Esophagus squamous epithelium (tissue), 4 donors: Measurements from ENCODE around the gene XRCC4.

Experiments
- POLR2A ChIP-seq, 4 donors: fragments of 450-650 bp; IDR thresholded peaks; one replicate each; pipeline ENCODE4 v1.6.1; 2017; ENCODE audit warnings: antibody characterized with exemption in 4 of 4, mild to moderate bottlenecking in 4 of 4, moderate library complexity in 3 of 4
- TF ChIP-seq, protein P1 (sequence below), 6 experiments: fragments of 450-650 bp in 4 of 6; fragments of 200-600 bp in 2 of 6; sonication (generic) in 2 of 6; IDR thresholded peaks; one replicate each; pipeline ENCODE4 v1.5.1; 2016 to 2019; ENCODE audit warnings: antibody characterized with exemption in 6 of 6, mild to moderate bottlenecking in 4 of 6, moderate library complexity in 4 of 6

DNA sequence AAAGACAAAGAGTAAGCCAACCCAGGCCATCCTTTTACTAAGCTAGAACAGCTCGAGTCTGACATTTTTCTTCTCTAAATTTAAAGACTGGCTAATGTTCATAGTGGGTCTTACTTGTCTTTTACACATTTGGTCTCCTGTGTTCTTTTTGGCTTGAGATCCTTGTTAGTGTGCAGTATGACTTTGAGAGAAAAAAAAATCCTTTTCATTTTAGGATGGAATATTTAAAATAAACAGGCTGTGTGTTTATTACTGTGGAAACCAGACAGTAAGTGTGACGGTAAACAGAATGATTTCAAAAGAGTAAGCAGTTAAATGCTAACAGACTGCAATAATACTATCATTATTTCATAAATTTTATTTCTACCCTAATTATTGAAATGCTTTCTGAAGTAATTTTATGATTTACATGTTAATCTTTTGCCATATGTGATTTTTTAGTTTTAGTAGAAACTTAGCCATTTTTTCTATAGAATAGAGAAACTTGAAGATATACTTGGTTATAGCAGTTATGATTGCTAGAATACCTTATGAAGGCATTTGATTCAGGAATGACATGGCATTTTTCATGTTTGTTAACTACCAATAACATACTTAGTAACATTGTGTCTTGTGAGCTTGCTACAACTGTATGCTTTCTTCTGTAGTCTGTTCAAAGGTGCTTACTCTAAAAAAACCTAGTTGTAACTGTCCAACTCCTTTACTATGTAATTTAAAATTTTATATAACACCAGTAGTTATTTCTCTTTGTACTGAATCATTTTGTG is 92.4 kb downstream of the XRCC4 start:
- TF ChIP-seq, protein P1, sequence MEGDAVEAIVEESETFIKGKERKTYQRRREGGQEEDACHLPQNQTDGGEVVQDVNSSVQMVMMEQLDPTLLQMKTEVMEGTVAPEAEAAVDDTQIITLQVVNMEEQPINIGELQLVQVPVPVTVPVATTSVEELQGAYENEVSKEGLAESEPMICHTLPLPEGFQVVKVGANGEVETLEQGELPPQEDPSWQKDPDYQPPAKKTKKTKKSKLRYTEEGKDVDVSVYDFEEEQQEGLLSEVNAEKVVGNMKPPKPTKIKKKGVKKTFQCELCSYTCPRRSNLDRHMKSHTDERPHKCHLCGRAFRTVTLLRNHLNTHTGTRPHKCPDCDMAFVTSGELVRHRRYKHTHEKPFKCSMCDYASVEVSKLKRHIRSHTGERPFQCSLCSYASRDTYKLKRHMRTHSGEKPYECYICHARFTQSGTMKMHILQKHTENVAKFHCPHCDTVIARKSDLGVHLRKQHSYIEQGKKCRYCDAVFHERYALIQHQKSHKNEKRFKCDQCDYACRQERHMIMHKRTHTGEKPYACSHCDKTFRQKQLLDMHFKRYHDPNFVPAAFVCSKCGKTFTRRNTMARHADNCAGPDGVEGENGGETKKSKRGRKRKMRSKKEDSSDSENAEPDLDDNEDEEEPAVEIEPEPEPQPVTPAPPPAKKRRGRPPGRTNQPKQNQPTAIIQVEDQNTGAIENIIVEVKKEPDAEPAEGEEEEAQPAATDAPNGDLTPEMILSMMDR (IDR thresholded peaks at IDR 0.05), result no peak
- no peak for TF ChIP-seq POLR2A (IDR thresholded peaks at IDR 0.05)
